Activated CD8-positive, alpha-beta memory T cell treated with anti-CD3 and anti-CD28 coated beads, Interleukin-2, amount 50 U/mL, for 1 hour (primary cell): ENCODE results near the gene UFSP1.

Source experiments
- DNase-seq: peaks from one replicate; pipeline ENCODE4 v3.0.0-alpha.2; 2020; ENCODE audit errors: extremely low read depth

Gene UFSP1

DNA sequence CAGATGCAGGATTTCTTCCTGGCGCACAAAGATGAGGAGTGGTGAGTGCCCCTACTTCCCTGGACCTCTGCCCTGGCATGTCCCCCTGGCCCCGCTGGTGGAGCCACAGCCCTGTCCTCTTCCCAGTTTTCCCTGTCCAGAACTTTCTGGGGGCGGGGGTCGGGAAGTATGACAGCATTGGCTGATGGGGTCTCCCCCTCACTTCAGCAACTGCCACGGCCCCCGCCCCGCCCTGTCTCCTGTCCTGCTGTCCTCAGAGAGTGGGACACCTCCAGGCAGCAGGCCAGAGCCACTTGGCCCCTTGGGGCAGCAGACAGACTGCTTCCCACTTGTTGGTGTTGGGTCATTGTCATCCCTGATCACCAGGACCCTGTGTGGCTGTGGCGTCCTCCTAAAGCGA lies 7.3 kb downstream of the UFSP1 start:
- DNase-seq, result no peak

DNA sequence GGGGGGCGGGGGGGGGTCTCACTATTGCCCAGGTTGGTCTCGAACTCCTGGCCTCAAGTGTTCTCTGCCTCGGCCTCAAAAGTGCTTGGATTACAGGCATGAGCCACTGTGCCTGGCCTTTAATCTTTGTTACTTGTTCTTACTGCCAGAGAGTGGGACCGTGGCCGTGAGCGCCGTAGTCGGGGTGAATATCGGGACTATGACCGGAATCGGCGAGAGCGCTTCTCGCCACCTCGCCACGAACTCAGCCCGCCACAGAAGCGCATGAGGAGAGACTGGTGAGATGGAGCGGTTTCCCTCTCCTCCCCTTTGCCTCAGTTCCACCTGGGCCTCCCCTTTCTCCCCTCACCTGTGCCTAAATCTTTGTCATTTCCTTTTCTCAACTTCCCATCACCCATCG lies 8.4 kb downstream of the UFSP1 start:
- no peak for DNase-seq

DNA sequence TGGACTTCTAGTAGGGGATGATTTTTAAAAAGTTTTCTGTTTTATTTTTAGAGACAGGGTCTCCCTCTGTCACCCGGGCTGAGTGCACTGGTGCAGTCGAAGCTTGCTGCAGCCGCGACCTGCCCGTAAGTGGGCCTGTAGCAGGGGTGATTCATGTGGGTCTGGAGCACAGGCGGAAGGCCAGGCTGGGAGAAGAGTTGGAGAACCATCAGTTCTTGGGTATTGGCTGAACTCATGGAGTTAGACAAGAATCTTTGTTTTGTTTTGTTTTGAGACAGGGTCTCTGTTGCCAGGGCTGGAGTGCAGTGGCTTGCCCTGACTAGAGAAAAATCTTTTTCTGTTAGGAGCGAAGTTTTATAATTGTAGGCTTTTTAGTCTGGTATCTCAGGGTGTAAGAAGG lies 8.9 kb downstream of the UFSP1 start:
- DNase-seq, result no peak

DNA sequence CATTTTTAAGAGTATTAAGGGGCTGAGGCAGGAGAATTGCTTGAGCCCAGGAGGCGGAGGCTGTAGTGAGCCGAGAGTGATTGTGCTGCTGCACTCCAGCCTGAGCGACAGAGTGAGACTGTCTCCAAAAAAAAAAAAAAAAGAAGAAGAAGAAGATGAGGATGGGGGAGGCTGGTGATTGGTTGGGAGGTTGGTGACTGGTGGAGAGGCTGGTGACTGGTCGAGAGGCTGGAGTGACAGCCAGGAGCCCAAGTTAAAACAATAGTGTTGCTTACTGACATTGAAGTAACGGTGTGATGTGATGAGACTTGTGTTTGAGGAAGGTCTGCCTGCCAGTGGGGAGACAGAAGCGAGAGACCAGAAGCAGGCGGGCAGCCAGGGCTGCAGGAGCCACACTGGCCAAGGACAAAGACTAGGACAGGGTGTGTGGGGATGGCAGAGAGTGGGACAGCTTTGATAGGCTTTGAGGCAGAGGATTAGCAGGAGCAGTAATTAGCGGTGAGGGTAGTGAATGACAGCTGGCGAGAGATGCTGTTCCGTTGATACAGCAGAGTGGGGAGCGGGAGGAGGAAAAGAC lies 9.7 kb downstream of the UFSP1 start:
- no peak for DNase-seq

DNA sequence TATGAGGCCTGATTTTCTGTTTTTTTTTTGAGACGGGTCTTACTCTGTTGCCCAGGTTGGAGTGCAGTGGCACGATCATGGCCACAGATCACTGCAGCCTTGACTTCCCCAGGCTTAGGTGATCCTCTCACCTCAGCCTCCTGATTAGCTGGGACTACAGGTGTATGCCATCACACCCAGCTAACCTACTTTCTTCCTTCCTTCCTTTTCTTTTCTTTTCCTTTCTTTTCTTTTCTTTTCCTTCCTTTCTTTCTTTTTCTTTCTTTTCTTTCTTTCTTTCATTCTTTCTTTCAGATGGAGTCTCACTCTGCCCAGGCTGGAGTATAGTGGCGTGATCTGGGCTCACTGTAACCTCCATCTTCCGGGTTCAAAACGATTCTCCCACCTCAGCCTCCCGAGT lies 10.8 kb downstream of the UFSP1 start:
- no peak for DNase-seq

DNA sequence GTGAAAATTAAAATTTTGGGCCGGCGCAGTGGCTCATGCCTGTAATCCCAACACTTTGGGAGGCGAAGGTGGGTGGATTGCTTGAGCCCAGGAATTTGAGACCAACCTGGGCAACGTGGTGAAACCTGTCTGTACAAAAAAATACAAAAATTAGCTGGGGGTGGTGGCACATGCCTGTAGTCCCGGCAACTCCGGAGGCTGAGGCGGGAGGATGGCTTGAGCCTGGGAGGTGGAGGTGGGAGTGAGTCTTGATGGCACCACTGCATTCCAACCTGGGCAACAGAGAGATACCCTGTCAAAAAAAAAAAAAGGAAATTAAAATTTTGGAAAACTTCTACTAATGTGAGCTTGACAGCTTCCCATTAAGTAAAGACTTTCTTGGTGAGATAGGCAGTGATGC lies 11.5 kb downstream of the UFSP1 start:
- no peak for DNase-seq

DNA sequence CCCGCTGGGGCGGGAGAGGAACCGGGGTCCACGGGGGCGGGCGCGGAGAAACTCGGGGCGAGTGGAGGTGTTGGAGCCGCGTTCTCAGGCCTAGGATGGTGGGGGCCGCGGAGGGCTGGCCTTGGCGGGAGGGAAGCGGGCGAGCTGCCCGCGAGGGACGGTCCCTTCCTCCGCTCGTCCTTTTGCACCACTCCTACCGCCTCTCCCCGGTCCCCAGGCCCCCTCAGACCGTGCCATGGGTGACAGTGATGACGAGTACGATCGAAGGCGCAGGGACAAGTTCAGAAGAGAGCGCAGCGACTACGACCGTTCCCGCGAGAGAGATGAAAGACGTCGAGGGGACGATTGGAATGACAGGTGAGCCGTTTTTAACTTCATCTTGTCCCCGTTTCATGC lies 14.2 kb downstream of the UFSP1 start:
- no peak for DNase-seq

DNA sequence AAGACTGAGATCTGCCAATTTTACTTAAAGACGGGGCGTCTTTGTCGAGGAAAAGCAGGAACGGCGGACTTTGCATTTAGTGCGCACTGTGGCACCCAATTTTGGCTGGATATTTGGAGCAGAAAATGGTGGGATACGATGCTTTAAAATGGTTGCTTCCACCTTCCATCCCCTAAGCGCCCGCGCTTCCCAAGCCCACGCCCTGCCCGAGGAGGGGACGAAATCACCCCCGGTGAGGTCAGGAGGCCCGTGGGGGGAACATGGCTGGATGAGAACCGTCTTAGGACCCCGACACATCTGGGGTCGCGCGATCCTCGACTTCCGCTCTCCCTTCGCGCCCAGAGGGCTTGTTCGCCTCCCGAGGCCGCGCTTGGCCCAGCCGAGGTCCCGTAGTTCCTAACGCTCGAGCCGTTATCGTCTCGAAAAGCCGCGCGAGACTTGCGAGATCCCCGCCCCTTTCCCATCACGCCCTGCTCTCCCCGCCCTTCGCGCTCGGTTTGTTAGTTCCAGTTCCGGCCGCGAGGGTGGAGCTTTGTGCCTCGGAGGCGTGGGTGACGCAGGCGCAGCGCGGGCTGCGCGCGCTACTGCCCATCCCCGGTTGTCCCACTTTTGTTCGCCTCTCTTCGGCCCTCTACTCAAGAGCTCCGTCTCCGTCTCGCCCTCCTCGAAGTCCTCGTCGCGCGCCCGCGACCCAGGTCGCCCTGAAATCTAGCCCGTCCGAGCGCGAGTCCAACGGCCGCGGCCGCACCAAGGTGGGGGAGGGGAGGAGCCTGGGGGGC lies 14.7 kb downstream of the UFSP1 start, which contains the start of gene SRRT:
Gene SRRT (plus strand): TSS at position 527 of the 779 bp plus-strand sequence. CDS start 488 bp downstream, outside the sequence.
- peak; percentile 98 for DNase-seq

DNA sequence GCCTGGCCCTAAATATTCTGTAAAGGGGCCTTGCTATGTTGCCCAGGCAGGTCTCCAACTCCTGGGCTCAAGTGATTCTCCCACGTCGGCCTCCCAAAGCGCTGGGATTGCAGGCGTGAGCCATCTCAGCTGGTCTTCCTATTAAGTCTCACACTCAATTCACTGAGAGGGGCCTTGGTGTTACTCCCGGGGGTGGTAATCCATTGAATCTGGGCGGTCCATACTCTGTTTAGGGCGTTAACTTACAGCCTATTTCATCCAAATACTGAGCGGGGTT lies 15.3 kb downstream of the UFSP1 start:
- DNase-seq, result no peak

DNA sequence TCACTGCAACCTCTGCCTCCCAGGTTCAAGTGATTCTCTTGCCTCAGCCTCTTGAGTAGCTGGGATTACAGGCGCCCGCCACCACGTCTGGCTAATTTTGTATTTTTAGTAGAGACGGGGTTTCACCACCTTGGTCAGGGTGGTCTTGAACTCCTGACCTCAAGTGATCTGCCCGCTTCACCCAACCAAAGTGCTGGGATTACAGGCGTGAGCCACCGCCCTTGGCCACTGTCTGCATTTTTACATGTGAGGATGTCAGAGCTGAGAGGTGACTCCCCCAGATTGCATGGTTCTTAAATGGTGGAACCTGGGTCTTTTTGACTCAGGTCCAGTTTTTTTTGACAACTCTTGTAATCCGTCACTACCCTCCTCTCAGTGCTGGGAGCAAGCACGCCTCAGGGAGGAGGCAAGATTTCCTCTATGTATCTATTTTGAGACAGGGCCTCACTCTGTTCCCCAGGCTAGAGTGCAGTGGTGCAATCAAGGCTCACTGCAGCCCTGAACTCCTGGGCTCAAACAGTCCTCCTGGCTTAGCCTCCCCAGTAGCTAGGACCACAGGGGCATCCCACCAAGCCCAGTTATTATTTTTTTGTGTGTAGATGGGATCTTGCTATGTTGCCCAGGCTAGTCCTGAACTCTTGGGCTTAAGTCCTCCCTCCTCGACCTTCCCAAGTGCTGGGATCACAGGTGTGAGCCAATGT lies 15.8 kb downstream of the UFSP1 start:
- no peak for DNase-seq

DNA sequence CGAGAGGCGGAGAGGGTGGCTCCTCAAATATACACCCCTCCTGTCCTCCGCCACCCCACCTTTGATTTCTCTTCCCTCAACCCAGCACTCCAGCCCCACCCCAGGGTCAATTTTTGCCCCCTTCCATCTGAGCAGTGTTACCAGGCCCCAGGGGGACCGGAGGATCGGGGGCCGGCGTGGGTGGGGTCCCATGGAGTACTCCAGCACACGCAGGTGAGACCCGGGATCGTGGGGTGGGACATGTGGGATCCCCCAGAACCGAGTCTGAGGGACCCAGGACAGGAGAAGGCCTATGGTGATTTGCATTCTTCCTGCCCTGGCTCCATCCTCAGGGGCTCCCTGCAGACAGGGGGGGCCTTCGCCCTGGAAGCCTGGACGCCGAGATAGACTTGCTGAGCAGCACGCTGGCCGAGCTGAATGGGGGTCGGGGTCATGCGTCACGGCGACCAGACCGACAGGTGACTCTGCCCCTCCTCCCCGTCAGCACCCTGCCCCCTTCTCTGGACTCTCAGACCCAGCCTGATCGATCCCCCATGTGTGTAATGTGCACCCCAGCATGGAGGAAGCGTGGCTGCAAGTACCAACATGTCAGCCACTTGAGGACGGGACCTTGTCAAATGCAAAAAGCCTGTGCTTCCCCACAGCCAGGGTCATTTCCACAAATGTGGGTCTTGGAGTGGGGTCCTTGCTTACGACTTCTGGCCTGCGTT lies 21.6 kb downstream of the UFSP1 start:
- no peak for DNase-seq

DNA sequence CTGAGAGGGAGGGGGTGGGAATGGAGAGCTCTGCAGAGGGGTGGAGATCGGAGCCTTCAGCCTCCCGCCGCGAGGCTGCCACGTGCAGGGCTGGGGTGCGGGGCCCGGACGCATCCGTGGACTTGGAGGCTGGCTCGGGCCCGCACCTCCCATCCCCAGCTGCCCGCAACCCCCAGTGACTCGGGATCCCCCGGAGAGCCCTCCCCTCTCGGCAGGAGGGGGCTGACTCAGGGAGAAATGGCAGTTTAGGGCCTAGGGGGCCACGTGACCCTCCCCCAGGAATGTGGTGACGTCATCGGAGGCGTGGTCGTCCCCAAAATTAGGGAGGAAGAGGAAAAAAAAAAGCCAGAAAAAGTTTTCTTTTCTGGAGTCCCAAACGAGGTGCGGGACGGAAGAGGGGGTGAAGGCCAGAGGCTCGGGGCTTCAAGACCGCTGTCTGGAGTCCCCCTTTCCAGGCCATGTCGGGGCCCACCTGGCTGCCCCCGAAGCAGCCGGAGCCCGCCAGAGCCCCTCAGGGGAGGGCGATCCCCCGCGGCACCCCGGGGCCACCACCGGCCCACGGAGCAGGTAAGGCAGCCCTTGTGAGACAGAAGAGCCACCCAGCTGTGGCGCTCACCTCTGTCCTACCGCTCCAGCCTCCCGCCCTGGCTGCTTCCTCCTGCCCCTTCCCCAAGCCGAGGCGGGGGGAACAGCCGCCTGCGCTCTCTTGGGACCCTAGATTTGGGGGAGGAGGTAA lies 22.3 kb downstream of the UFSP1 start, which contains the start of gene TRIP6:
Gene TRIP6 (plus strand): TSS at position 348 of the 736 bp plus-strand sequence. CDS start 111 bp downstream, at position 459.
- DNase-seq, result no peak

DNA sequence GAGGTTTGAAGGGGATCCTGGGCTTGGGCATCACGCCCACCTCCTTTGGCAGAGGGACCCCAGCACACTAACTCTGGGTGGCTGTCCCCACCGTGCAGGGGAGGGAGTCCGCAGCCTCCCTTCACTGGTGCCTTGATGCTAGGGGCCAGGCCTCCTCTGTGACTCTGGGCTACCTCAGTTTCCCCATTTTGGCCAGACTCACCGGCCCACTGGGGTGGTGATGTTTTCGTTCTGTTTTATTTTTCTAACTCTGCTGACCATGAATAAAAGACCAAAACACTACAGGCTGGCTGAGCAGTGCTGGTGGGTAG lies 22.8 kb downstream of the UFSP1 start:
- DNase-seq, result no peak

DNA sequence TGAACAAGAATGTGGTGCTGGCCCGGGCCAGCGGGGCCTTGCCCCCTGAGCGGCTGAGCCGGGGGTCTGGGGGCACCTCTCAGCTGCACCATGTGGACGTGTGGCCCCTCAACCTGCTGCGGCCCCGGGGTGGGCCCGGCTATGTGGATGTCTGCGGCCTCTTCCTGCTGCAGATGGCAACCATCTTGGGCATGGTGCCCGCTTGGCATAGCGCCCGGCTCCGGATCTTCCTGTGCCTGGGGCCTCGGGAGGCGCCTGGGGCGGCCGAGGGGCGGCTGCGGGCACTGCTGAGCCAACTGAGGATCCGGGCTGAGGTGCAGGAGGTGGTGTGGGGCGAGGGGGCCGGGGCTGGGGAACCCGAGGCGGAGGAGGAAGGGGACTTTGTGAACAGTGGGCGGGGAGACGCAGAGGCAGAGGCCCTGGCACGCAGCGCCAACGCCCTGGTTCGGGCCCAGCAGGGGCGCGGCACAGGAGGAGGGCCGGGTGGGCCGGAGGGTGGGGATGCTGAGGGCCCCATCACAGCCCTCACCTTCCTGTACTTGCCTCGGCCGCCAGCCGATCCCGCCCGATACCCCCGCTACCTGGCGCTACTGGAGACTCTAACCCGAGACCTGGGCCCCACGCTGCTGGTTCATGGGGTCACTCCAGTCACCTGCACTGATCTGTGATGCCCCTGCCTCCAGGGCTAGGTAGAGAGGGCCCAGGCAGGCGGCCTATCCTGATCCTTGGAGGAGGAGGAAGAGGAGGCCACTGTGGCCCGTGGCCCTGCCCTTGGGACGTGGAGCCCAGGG lies 23.4 kb downstream of the UFSP1 start:
- no peak for DNase-seq

DNA sequence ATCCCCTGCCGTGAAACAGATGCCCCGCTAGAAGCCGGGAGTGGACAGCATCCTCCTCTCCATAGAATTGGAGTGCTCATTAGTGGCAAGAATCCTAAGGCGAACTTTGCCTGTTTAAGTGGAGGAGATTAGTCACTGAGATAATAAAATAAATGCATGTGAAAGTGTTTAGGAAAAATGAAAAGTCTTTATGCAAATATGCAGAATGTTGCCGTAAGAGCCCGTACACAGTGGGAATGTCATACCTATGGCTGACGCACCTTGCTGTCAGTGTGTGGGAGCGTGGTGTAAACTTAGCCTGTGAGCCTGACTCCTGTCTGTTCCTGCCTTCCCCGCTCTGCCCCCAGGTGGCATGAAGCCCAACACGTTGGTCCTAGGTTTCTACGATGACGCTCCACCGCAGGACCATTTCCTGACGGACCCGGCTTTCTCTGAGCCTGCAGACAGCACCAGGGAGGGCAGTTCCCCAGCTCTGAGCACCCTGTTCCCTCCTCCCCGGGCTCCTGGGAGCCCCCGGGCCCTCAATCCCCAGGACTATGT lies 24.1 kb downstream of the UFSP1 start:
- no peak for DNase-seq

DNA sequence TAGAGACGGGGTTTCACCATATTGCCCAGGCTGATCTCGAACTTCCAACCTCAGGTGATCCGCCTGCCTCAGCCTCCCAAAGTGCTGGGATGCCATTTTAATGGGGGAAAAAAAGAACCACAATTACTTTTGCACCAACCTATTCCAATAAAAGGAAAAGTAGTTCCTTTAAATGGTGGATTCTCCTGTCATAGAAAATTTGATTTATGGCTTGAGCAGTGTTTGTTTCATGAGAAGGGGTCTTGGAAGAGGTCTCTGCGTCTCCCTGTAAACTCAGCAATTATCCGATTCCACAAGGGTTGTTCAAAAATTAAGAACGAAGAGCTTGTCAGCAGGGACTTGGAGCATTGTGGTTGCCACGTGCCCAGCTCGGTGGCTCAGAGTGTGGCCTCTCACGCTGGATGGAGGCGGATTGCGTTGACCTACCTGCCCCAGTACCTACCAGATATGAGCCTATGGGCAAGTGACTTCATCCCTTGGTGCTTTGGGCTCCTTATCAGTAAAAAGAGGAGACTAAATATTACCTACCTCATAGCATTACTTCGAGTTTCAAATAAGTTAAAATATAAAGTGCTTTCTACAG lies 25.2 kb downstream of the UFSP1 start:
- DNase-seq, result no peak

DNA sequence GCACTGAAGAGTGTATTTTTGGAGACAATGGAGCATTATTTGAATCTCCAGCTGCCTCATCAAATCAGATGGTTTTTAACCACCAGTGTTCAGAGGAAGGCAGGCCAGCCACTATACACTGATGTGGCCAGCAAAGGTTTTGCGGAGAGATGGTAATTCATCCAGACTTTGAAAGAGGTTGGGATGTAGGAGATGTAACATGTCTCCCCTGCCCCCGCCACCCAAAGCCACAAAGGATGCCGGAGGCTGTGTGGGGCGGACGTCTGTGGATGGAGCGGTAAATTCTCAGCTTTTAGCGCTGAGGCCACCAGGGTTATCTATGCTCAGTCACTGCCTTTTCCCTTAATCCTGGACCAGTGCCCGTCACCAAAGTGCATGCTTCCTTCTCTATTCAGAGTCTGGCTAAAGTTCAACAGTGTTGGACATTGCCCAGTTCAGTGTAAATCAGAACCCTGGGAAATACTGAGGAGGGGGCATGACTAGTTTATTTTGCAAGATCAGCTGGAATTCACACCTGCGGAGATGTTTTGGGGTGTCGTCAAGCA lies 26.0 kb downstream of the UFSP1 start:
- no peak for DNase-seq

DNA sequence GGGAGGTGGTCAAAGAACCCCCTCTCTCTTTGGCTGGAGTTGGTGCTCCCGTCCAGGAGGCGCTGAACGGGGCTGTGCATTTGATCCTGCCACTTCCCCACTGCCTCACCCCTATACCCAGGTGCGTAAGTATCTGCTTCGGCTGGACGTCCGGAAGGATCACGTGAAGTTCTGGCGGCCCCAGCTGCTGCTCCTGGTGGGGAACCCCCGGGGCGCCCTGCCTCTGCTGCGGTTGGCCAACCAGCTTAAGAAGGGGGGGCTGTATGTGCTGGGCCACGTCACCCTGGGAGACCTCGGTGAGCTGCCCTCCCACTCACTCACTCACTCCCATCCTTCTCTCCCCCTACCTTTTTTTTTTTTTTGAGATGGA lies 27.9 kb downstream of the UFSP1 start:
- no peak for DNase-seq

DNA sequence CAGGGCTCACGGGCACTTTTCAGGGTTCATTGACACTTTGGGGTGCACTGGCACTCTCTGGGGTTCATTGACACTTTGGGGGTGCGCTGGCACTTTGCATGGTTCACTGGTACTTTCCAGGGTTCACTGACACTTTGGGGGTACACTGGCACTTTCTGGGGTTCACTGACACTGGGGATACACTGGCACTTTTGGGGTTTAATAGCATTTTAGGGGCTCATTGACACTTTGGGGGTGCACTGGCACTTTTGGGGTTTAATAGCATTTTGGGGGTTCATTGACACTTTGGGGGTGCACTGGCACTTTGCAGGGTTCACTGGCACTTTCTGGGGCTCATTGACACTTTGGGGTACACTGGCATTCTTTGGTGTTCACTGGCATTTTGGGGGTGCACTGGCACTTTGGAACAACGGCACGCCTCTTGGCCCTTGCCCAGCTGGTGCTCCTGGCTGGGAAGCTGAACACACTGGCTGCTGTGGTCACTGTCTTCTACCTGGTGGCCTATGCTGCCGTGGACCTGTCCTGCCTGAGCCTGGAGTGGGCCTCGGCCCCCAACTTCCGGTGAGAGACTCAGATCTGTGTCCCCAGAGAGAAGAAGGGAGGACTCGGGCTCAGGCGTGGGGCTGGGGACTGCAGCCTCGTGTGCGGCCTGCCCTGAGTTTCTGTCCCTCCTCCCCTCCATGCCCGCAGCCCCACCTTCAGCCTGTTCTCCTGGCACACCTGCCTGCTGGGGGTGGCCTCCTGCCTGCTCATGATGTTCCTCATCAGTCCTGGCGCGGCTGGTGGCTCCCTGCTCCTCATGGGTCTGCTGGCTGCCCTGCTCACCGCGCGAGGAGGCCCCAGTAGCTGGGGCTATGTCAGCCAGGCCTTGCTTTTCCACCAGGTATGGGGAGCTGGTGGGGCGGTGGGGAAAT lies 28.6 kb downstream of the UFSP1 start:
- DNase-seq, result no peak
